ENCODE results near the gene POLR2I. TPM values are rescaled to one million over a fixed set of nuclear protein-coding genes. Genes with fewer than 3 reads are reported as not detected.

The POLR2I gene
- polyA plus RNA-seq, 3 donors = 21.2 to 73.9 (median 57.9) TPM

- Mint-ChIP-seq H3K27ac (no peak overlapping the region), H3K27me3 (ENCODE audit: low read depth in 3 of 3) (peaks cover 0 to 4% (median 0%) of the 10 kb centered on the region in 3 donors), H3K4me3 (no peak overlapping the region), H3K4me1 (no peaks in the 10 kb centered on the region), H3K36me3 (peaks cover 28 to 88% of the 10 kb centered on the region in 2 donors), H3K9me3 (no peaks in the 10 kb centered on the region)
- H3K9me3 ChIP-seq (replicated peaks in 1 of 2; ENCODE audit: control insufficient read depth in 1 of 2, insufficient read depth in 1 of 2, low read length in 2 of 2) = no peaks in the 10 kb centered on the region
- H3K79me2 ChIP-seq (ENCODE audit: insufficient read depth, low read length) = no peaks in the 10 kb centered on the region
- no peaks in the 10 kb centered on the region for H3K27me3 ChIP-seq (ENCODE audit: control insufficient read depth in 2 of 2, insufficient read depth in 2 of 2, low read length in 2 of 2)
- no peaks in the 10 kb centered on the region for H4K20me1 ChIP-seq (ENCODE audit: insufficient read depth, low read length)
- H3K36me3 ChIP-seq (replicated peaks in 1 of 2; ENCODE audit: control insufficient read depth in 1 of 2, insufficient read depth in 2 of 2, low read length in 2 of 2) = peaks cover 51 to 80% of the 10 kb centered on the region in 2 donors
- H3K4me2 ChIP-seq (replicated peaks; ENCODE audit: extremely low read depth, low read length, poor library complexity, severe bottlenecking) = no peak overlapping the region
- no peaks in the 10 kb centered on the region for H3K4me1 ChIP-seq (ENCODE audit: control insufficient read depth in 1 of 2, insufficient read depth in 2 of 2, low read length in 2 of 2)
- DNase-seq = no peak
- H3K9ac ChIP-seq (ENCODE audit: insufficient read depth, low read length, poor library complexity, severe bottlenecking) = no peak overlapping the region
- H3K27ac ChIP-seq (ENCODE audit: low read depth in 1 of 2, low read length in 2 of 2) = no peak overlapping the region
- TF ChIP-seq CTCF (IDR thresholded peaks at IDR 0.05) = no peak
- H3K4me3 ChIP-seq (replicated peaks in 1 of 3; ENCODE audit: low read depth in 2 of 3, low read length in 3 of 3) = no peak overlapping the region
- intact Hi-C loops (cut with micrococcal nuclease) = no loop called here
- H2AFZ ChIP-seq (ENCODE audit: insufficient read depth, low read depth, low read length, poor library complexity, severe bottlenecking) = no peak overlapping the region
- WGBS (ENCODE audit: insufficient coverage) = 96% methylated on average over 14 of the region's 19 CpGs
These were observed 15.4 kb downstream of the POLR2I start for GRCh38 chr19:36099166-36099785.

- no peaks in the 10 kb centered on the region for H3K27me3 ChIP-seq (ENCODE audit: control insufficient read depth in 2 of 2, insufficient read depth in 2 of 2, low read length in 2 of 2)
These were observed 17.6 kb downstream of the POLR2I start for GRCh38 chr19:36097036-36097435.

More at GRCh38 chr19:36097036-36097435, 17.6 kb downstream of the POLR2I start:
- H2AFZ ChIP-seq (ENCODE audit: insufficient read depth, low read depth, low read length, poor library complexity, severe bottlenecking) = no peak overlapping the region
- H3K79me2 ChIP-seq (ENCODE audit: insufficient read depth, low read length) = no peaks in the 10 kb centered on the region
- Mint-ChIP-seq H3K4me3 (no peak overlapping the region), H3K27me3 (ENCODE audit: low read depth in 3 of 3) (peaks cover 0 to 2% (median 0%) of the 10 kb centered on the region in 3 donors), H3K36me3 (peaks cover 30 to 88% of the 10 kb centered on the region in 2 donors), H3K27ac (peak overlapping the region in 3 of 7 donors; percentile 0 to 32 (median 20)), H3K4me1 (no peaks in the 10 kb centered on the region), H3K9me3 (no peaks in the 10 kb centered on the region)
- no peak for TF ChIP-seq CTCF (IDR thresholded peaks at IDR 0.05)
- intact Hi-C loops (cut with micrococcal nuclease) = no loop called here
- H3K9me3 ChIP-seq (replicated peaks in 1 of 2; ENCODE audit: control insufficient read depth in 1 of 2, insufficient read depth in 1 of 2, low read length in 2 of 2) = no peaks in the 10 kb centered on the region
- no peak for DNase-seq
- H3K4me2 ChIP-seq (replicated peaks; ENCODE audit: extremely low read depth, low read length, poor library complexity, severe bottlenecking) = no peak overlapping the region
- no peaks in the 10 kb centered on the region for H3K4me1 ChIP-seq (ENCODE audit: control insufficient read depth in 1 of 2, insufficient read depth in 2 of 2, low read length in 2 of 2)
- peaks cover 44 to 80% of the 10 kb centered on the region in 2 donors for H3K36me3 ChIP-seq (replicated peaks in 1 of 2; ENCODE audit: control insufficient read depth in 1 of 2, insufficient read depth in 2 of 2, low read length in 2 of 2)
- no peak overlapping the region for H3K4me3 ChIP-seq (replicated peaks in 1 of 3; ENCODE audit: low read depth in 2 of 3, low read length in 3 of 3)
- H3K27ac ChIP-seq (ENCODE audit: low read depth in 1 of 2, low read length in 2 of 2) = no peak overlapping the region
- 100% methylated on average over 3 of the region's 6 CpGs for WGBS (ENCODE audit: insufficient coverage)
- H4K20me1 ChIP-seq (ENCODE audit: insufficient read depth, low read length) = no peaks in the 10 kb centered on the region
- H3K9ac ChIP-seq (ENCODE audit: insufficient read depth, low read length, poor library complexity, severe bottlenecking) = no peak overlapping the region
